SIG-M5 treated with dmso at 0.1 percent for 504 hours (cell line): ENCODE data around the gene DDIT4.
"Not testable (repeated sequence)": the region's sequence is repeated elsewhere in the genome, so short reads cannot be mapped to it uniquely, and the experiment has no call there.

Source experiments
- DNase-seq: peaks from one replicate; lab custom pipeline; 2025; ENCODE audit not compliant: unreplicated experiment; lab: John Stamatoyannopoulos, UW

Gene DDIT4

GRCh38 chr10:72273410-72274212 lies at the start of gene DDIT4:
Gene DDIT4, plus strand, starts transcription at chr10:72273924. Its CDS starts 293 bp downstream, at chr10:72274217.
- DNase-seq: peak; percentile 95

- not testable (repeated sequence) for DNase-seq
These were observed 49.5 kb upstream of the DDIT4 start for GRCh38 chr10:72224191-72224590.

- no peak for DNase-seq
These were observed 47.2 kb upstream of the DDIT4 start for GRCh38 chr10:72226418-72227027.

GRCh38 chr10:72227826-72228225 lies 45.9 kb upstream of the DDIT4 start:
- no peak for DNase-seq

GRCh38 chr10:72228318-72228751 lies 45.4 kb upstream of the DDIT4 start:
- no peak for DNase-seq

GRCh38 chr10:72229261-72230251 lies 44.2 kb upstream of the DDIT4 start:
- DNase-seq: no peak

- no peak for DNase-seq
These were observed 40.1 kb upstream of the DDIT4 start for GRCh38 chr10:72233621-72234020.

GRCh38 chr10:72234560-72235095 lies 39.1 kb upstream of the DDIT4 start:
- DNase-seq: no peak

GRCh38 chr10:72235544-72236279 lies 38.0 kb upstream of the DDIT4 start:
- no peak for DNase-seq

- no peak for DNase-seq
These were observed 35.1 kb upstream of the DDIT4 start for GRCh38 chr10:72238392-72239175.

- no peak for DNase-seq
These were observed 34.3 kb upstream of the DDIT4 start for GRCh38 chr10:72239409-72239808.

- no peak for DNase-seq
These were observed 33.4 kb upstream of the DDIT4 start for GRCh38 chr10:72240371-72240770.

GRCh38 chr10:72241691-72242252 lies 32.0 kb upstream of the DDIT4 start:
- no peak for DNase-seq

GRCh38 chr10:72242675-72243074 lies 31.0 kb upstream of the DDIT4 start:
- peak; percentile 16 for DNase-seq

GRCh38 chr10:72243822-72244437 lies 29.8 kb upstream of the DDIT4 start:
- DNase-seq: no peak

- DNase-seq: no peak
These were observed 29.1 kb upstream of the DDIT4 start for GRCh38 chr10:72244573-72245038.

GRCh38 chr10:72245949-72246525 lies 27.7 kb upstream of the DDIT4 start:
- no peak for DNase-seq

GRCh38 chr10:72248468-72249151 lies 25.1 kb upstream of the DDIT4 start:
- DNase-seq: peak; percentile 56
